ENCODE data around the gene LGALS1.

Gene LGALS1

DNA sequence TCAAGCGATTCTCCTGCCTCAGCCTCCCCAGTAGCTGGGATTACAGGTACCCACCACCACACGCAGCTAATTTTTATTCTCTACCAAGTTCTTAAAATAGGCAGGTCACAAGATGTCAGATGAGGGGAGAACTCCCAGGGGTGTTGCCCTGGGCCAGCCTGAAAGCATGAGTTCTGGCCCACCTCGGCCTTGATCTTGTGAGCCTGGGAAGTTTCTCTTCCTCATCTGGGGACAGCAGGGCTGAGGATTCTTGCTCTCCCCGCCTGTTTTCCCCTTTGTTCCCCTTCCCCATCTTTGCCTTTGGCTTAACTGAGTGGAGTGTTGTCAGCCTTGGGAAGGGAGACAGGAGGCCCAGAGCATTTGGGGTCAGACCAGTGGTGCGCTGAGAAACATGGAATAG is 13.4 kb upstream of the LGALS1 start:
- DNase-seq (ENCODE audit: low read depth) = no peak

DNA sequence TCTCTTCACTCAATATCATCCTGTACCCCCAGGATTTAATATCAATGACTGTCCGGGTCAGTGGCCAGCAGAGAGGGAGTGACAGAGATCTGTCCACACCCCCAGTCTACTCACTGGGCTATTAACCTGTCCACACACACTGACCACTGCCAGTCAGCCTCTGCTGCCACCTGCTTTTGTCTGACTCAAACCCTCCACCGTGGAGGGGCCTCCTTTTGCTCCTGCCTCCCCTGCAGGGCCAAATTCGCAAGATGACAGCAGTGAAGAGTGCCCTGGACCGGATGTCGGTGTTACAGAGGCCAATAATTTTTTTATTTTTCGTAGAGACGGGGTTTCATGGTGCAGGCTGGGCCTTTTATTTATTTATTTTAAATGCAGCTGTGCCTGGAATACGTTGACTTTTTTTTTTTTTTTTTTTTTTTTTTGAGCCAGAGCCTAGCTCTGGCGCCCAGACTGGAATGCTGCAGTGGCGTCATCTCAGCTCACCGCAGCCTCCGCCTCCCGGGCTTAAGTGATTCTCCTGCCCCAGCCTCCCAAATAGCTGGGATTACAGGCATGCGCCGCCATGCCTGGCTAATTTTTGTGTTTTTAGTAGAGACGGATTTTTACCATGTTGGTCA is 11.8 kb upstream of the LGALS1 start:
- DNase-seq (ENCODE audit: low read depth) = no peak

DNA sequence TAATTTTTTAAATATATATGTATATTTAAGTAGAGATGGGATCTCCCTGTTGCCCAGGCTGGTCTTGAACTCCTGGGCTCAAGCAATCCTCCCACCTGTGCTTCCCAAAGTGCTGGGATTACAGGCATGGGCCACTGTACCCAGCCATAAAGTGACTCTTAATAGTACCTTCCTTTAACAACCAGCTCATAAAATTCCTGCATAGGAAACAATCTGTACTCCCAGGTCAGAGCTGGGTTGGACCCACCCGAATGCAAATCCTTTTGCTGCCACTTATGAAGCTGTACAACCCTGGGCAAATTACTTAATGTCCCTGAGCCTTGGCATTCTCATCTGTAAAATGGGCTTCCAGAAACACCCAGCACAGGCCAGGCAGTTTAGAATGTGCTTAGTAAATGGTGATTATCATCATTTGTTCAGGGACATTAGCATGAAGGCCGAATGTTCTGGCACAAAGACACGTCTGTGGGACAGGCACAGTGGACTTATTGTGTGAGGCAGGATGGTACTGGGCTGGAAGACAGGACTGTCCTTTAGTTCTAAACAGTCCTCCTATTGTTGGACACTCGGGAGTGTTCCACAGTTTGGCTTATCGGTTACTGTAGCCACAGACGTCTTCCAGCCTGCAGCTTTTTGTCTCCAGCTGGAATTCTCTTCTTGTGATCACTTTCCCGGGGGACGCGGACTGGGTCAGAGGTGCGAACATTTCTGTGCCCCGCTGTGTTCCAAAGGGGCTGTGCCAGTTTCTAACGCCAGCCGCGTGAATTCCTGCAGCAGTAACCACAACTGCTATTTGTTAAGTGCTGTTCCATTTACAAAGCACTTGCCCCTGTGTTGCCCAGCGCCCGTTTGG is 11.0 kb upstream of the LGALS1 start:
- no peak for DNase-seq (ENCODE audit: low read depth)

- DNase-seq (ENCODE audit: low read depth) = no peak
These were observed 9.9 kb upstream of the LGALS1 start for GRCh38 chr22:37665487-37665886.

DNA sequence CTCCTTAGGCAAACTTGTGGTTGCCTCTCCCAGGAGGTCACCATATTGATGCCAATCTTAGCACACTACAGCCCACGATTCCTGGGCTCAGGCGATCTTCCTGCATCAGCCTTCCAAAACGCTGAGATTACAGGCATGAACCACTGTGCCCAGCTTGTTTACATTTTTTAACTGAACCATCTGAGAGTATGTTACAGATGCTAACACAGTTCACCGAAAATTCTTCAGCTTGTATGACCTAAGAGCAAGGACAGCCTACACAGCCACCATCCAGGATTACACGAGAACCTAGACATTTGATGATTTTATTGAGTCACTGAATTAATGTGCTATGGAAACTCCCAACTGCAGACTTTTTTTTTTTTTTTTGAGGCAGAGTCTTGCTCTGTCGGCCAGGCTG is 5.8 kb upstream of the LGALS1 start:
- DNase-seq (ENCODE audit: low read depth) = peak; percentile 85

- DNase-seq (ENCODE audit: low read depth) = no peak
These were observed 3.1 kb upstream of the LGALS1 start for GRCh38 chr22:37672206-37672919.

DNA sequence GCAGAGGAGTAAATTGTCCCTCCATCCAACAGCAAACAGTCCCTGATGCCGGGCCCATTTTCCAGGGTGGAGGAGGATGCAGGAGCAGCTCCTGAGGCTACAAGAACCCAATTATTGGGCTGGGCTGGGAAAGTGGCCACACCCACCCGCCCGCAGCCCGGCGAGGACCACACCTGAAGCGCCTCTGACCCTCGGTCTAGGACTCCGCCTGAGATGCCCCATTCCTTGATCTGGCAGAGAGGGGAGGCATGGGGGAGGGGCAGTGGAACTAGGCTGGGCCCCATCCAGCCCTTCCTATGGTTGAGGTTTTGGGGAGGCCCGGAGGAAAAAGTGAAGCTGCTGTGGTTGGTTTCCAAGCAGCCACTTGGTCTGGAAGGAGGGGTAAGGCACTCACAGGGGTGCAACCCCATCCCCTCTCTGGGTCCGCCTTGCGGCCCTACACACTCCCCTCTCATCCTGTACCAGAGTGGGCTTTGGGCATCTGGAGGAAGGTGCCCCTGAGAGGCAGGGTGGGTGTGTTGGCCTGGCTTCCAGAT is 2.4 kb upstream of the LGALS1 start:
- no peak for DNase-seq (ENCODE audit: low read depth)

GRCh38 chr22:37674248-37674647 is 1.2 kb upstream of the LGALS1 start:
- no peak for DNase-seq (ENCODE audit: low read depth)

- no peak for DNase-seq (ENCODE audit: low read depth)
These were observed 697 bp downstream of the LGALS1 start for GRCh38 chr22:37675930-37676735.

DNA sequence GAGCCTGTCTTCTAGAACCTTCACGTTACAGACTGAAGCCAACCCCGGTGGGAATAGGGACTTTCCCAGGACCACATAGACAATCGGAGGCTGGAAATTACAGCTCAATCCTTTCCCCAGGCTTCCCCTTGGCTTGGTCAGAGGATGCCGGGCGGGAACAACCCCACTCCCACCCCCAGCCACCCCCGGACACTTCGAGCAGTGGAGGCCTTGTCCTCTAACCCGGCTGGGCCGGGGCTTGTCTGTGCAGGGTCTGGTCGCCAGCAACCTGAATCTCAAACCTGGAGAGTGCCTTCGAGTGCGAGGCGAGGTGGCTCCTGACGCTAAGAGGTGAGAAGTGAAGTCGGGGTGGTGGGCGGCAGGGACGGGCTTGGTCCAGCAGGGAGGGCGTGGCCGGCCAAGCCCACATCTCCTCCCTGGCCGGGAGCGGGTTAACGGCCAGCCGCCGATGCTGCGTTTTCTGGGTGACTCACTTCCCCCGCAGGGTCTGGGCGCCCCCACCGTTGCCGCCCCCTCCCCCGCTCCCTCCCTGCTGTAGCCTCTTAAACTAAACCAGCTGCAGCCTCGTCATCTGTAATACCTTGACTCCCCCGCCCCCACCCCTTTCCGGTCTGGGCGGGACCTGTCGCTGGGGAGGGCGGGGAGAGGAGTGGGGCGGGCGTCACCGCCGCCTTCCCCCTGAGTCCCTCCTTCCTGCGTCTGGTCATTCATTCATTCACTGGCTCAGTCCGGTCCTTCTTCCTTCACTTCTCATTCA is 1.5 kb downstream of the LGALS1 start:
- peak; percentile 83 for DNase-seq (ENCODE audit: low read depth)

DNA sequence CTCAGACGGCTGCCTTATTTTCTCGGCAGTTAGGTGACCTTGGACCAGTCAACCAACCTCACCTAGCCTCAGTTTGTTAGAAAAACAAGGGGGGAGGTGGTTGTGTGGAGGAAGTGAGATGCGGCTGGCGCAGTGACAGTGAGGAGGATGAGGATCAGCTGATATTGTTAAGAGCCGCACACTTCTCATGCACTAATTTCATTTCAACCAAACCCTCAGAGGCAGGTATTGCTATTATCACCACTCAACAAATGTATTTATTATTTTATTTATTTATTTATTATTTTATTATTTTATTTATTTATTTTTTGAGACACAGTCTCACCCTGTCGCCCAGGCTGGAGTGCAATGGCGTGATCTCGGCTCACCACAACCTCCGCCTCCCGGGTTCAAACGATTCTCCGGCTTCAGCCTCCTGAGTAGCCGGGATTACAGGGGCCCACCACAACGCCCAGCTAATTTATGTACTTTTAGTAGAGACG is 2.1 kb downstream of the LGALS1 start:
- no peak for DNase-seq (ENCODE audit: low read depth)

- DNase-seq (ENCODE audit: low read depth) = no peak
These were observed 2.9 kb downstream of the LGALS1 start for GRCh38 chr22:37678372-37678771.

GRCh38 chr22:37679670-37680069 is 4.2 kb downstream of the LGALS1 start:
- no peak for DNase-seq (ENCODE audit: low read depth)

DNA sequence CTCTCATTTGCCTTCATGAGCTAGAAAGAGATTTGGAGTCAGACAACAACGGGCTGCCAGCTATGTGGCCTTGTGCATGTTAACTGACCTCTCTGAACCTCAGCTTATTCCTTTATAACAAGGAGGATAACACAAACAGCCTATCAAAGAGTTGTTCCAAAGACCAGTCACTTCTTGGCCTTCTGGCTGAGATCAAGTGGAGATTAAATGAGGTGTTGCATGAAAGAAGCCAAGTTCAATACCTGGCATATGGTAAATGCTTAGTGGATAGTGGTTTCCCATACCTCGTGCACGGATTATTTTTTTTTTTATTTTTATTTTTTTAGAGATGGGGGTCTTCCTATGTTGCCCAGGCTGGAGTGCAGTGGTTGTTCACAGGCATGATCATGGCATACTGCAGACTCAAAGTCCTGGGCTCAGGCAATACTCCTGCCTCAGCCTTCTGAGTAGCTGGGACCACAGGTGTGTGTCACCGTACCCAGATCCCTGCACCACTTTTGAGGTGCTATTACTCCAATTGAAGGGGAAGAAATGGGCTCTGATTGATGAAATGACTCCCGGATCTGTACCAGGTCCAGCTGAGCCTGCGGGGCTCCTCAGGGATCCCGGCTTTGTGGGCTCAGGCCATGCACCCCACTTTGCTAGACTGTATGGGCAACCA is 4.9 kb downstream of the LGALS1 start:
- DNase-seq (ENCODE audit: low read depth) = no peak

- no peak for DNase-seq (ENCODE audit: low read depth)
These were observed 5.6 kb downstream of the LGALS1 start for GRCh38 chr22:37681001-37681424.

- no peak for DNase-seq (ENCODE audit: low read depth)
These were observed 6.2 kb downstream of the LGALS1 start for GRCh38 chr22:37681556-37682049.

- DNase-seq (ENCODE audit: low read depth) = no peak
These were observed 9.6 kb downstream of the LGALS1 start for GRCh38 chr22:37684803-37685615.

DNA sequence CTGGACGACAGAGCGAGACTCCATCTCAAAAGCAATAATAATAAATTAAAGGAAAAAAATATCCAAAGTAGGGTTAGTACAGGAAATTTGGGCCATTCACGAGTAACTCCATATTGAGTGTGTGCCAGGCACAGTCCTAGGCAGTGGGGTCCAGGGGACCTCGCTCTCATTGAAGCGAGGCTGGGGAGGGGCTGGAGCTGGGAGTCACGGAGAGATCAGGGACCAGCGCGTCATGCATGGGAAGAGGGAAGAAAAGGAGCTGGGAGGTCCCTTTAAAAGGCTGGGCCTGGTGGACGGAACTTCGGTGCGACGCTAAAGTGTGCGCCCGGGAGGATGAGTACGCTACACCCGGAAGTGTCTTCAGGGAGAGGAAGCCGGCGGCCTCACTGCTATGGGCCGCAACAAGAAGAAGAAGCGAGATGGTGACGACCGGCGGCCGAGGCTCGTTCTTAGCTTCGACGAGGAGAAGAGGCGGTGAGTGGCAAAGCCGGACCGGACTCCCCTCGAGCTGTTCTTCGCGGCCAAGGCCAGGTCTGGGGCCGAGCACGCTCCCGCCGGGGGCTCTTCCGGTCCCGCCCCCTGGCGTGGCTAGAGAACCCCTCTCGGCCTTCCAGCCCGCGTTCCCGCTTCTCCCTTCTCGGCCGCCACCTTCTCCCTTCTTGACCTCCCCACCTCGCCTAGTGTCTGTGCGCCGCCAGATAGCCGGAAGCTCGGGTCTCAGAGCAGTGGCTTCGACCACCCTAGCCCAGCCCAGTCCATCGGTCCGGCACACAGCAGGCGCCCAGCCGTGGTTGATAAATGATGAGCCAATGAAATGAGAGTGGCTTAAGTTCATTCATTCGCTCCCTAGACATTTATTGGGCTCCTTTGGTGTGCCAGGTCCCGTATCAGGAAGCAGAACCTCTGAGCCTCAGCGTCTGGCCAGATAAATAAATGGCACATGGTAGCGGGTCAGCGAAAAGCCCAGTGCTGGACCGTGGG is 10.9 kb downstream of the LGALS1 start, which contains the start of gene NOL12:
TSS of gene NOL12 (plus strand) at position 342 of the 981 bp plus-strand sequence. CDS start at position 392, 50 bp downstream.
- peak; percentile 63 for DNase-seq (ENCODE audit: low read depth)
